Left colon (tissue), 2 donors: ENCODE measurements around the gene OPN1SW. TPM values are rescaled to one million over a fixed set of nuclear protein-coding genes. Genes with fewer than 3 reads are reported as not detected.
A peak's percentile ranks its signal among the peaks of the same experiment; 100 is the strongest.

Source experiments
- ATAC-seq: fragments of 200-7000 bp; cut with Tn5 transposase; one replicate; pipeline ENCODE4 v1.9.1; 2020; ENCODE audit warnings: mild to moderate bottlenecking, moderate library complexity
- DNase-seq, 2 donors: peaks; one replicate each; pipeline ENCODE4 v3.0.0-alpha.2; 2020
- intact Hi-C, 2 donors: fragments of 100-400 bp; cut with DNase I in 1 of 2; cut with micrococcal nuclease in 1 of 2; formaldehyde crosslinking; loops; one replicate each; pipeline versions ENCODE4 v1.11.2 to v1.14.0; 2022; cut with DNase I, micrococcal nuclease
- total RNA-seq, 2 donors: library from RNA; stranded (reverse); fragmentation: NEBNext Ultra II Directional; extraction: Animal tissue kit (Norgen Biotek cat#: 25700); gene quantifications; one replicate each; pipeline ENCODE4 v1.2.1, GENCODE V29; 2021
- donor health status: DM: no; HTN: no; CAD: no.
- donor health status: DM: yes; HTN: yes; CAD: no.

OPN1SW gene
- total RNA-seq, 2 donors from 2014 or later = not detected

GRCh38 chr7:128774029-128774689 lies 1.4 kb downstream of the OPN1SW start:
- intact Hi-C loops = no loop called here
- ATAC-seq = no peak
- no peak for DNase-seq

GRCh38 chr7:128773604-128774003 lies 2.0 kb downstream of the OPN1SW start:
- intact Hi-C loops = no loop called here
- ATAC-seq = no peak

GRCh38 chr7:128770233-128770632 lies 5.4 kb downstream of the OPN1SW start:
- ATAC-seq = no peak
- DNase-seq = no peak
- intact Hi-C loops = no loop called here

More at GRCh38 chr7:128773604-128774003, 2.0 kb downstream of the OPN1SW start:
- no peak for DNase-seq

GRCh38 chr7:128767475-128768110 lies 8.0 kb downstream of the OPN1SW start:
- DNase-seq (no peak), ATAC-seq (no peak)
- intact Hi-C loops = no loop called here

GRCh38 chr7:128763541-128763940 lies 12.1 kb downstream of the OPN1SW start:
- no peak for ATAC-seq
- no peak for DNase-seq

GRCh38 chr7:128759242-128759641 lies 16.4 kb downstream of the OPN1SW start:
- intact Hi-C loops = no loop called here
- DNase-seq (no peak), ATAC-seq (no peak)

More at GRCh38 chr7:128763541-128763940, 12.1 kb downstream of the OPN1SW start:
- intact Hi-C loops = no loop called here

GRCh38 chr7:128758553-128758952 lies 17.0 kb downstream of the OPN1SW start:
- intact Hi-C loops = no loop called here
- no peak for DNase-seq
- ATAC-seq = no peak

GRCh38 chr7:128757203-128757602 lies 18.4 kb downstream of the OPN1SW start:
- ATAC-seq (no peak), DNase-seq (no peak)
- intact Hi-C loops = no loop called here

GRCh38 chr7:128755819-128756476 lies 19.6 kb downstream of the OPN1SW start:
- ATAC-seq (peak; percentile 26), DNase-seq (peak in 1 of 2 donors; percentile 53)
- intact Hi-C loops = no loop called here

- DNase-seq (no peak), ATAC-seq (no peak)
- intact Hi-C loops = no loop called here
These were observed 20.3 kb downstream of the OPN1SW start for GRCh38 chr7:128755075-128755818.

GRCh38 chr7:128752251-128752650 lies 23.3 kb downstream of the OPN1SW start:
- intact Hi-C loops = no loop called here
- DNase-seq (no peak), ATAC-seq (no peak)

- intact Hi-C loops = no loop called here
- DNase-seq = no peak
- no peak for ATAC-seq
These were observed 28.1 kb downstream of the OPN1SW start for GRCh38 chr7:128747327-128748079.

GRCh38 chr7:128745706-128746105 lies 29.9 kb downstream of the OPN1SW start:
- intact Hi-C loops = no loop called here
- ATAC-seq = no peak

GRCh38 chr7:128744366-128744905 lies 31.2 kb downstream of the OPN1SW start:
- DNase-seq (no peak), ATAC-seq (no peak)
- intact Hi-C loops = no loop called here

More at GRCh38 chr7:128745706-128746105, 29.9 kb downstream of the OPN1SW start:
- no peak for DNase-seq

GRCh38 chr7:128743112-128743772 lies 32.4 kb downstream of the OPN1SW start:
- no peak for ATAC-seq
- intact Hi-C loops = no loop called here
- no peak for DNase-seq

GRCh38 chr7:128742206-128742605 lies 33.4 kb downstream of the OPN1SW start:
- DNase-seq (no peak), ATAC-seq (no peak)
- intact Hi-C loops = no loop called here

GRCh38 chr7:128741491-128741890 lies 34.1 kb downstream of the OPN1SW start:
- ATAC-seq = no peak
- intact Hi-C loops = no loop called here

GRCh38 chr7:128740996-128741395 lies 34.6 kb downstream of the OPN1SW start:
- DNase-seq (no peak), ATAC-seq (no peak)
- intact Hi-C loops = no loop called here

More at GRCh38 chr7:128741491-128741890, 34.1 kb downstream of the OPN1SW start:
- no peak for DNase-seq
